ENCODE data around the gene CNTNAP2. TPM values are rescaled to one million over a fixed set of nuclear protein-coding genes. Genes with fewer than 3 reads are reported as not detected.

CNTNAP2 gene
- total and polyA plus RNA-seq, 2 of the 13 experiments (the other 11 are each of a cell fraction or from before 2014, with no cell fraction given): 0.40 to 0.42 TPM

DNA sequence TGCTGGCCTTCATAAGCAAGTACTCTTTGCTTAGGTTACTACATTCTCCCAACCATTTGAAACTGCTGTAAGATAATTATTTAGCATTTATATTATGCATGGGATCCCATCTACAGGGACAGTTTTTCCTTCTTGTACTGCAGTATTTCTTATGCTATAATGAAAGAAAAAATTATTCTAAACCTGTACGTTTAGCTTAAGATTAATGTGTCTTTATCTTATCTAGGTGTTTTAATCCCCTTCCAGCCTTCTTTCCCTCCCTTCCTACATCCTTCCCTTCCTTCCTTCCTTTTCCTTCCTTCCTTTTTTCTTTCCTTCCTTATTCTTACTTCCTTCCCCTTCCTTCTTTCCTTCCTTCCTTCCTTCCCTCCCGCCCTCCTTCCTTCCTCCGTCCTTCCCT, 778.3 kb downstream of the CNTNAP2 start:
- H4K20me1 ChIP-seq (ENCODE audit: insufficient read depth, low read length): no peaks in the 10 kb centered on the region
- DNase-seq (ENCODE audit: low spot score) (no peak), ATAC-seq (no peak), FAIRE-seq (no peak)
- no peak overlapping the region for H3K9ac ChIP-seq (ENCODE audit: insufficient read depth, low read depth, low read length)
- no peaks in the 10 kb centered on the region for H3K4me1 ChIP-seq (ENCODE audit: insufficient read depth, low read length)
- TF ChIP-seq ZNF598 (CRISPR knock-in tag; IDR thresholded peaks at IDR 0.05; ENCODE audit: borderline replicate concordance) (no peak), TCF7L2 (IDR thresholded peaks at IDR 0.05; ENCODE audit: low read depth, low read length) (no peak), MIXL1 (CRISPR knock-in tag; IDR thresholded peaks at IDR 0.05) (no peak), ZNF607 (CRISPR knock-in tag; IDR thresholded peaks at IDR 0.05; ENCODE audit: borderline replicate concordance) (no peak), DZIP1 (CRISPR knock-in tag; IDR thresholded peaks at IDR 0.05) (no peak), SIN3B (IDR thresholded peaks at IDR 0.05; ENCODE audit: low read length) (no peak), ATF7 (IDR thresholded peaks at IDR 0.05) (no peak), ATF7 (CRISPR knock-in tag; IDR thresholded peaks at IDR 0.05) (no peak), SMARCC2 (IDR thresholded peaks at IDR 0.05) (no peak), ZNF260 (CRISPR knock-in tag; IDR thresholded peaks at IDR 0.05; ENCODE audit: borderline replicate concordance, low read depth) (no peak), HOXD1 (CRISPR knock-in tag; IDR thresholded peaks at IDR 0.05) (no peak), ZNF451 (CRISPR knock-in tag; IDR thresholded peaks at IDR 0.05) (no peak), RBM22 (optimal IDR thresholded peaks at IDR 0.05; ENCODE audit: low read length) (no peak), ZNF557 (CRISPR knock-in tag; IDR thresholded peaks at IDR 0.05) (no peak), ZNF280B (CRISPR knock-in tag; IDR thresholded peaks at IDR 0.05; ENCODE audit: borderline replicate concordance) (no peak), MLLT10 (CRISPR knock-in tag; IDR thresholded peaks at IDR 0.05) (no peak), ZBTB7A (CRISPR knock-in tag; IDR thresholded peaks at IDR 0.05) (no peak)
- intact Hi-C loops (cut with micrococcal nuclease; ENCODE audit: unreplicated experiment) (no loop called here), in situ Hi-C loops (cut with HindIII; ENCODE audit: extremely low pct_ligation_motif_present, low pct_unique_long_range_greater_than_20kb) (no loop called here)
- H3K27ac ChIP-seq (ENCODE audit: extremely low read length, insufficient read depth, low read length): no peak overlapping the region
- BruUV-seq (replicated peaks): no TSS peak
- H3K79me2 ChIP-seq (ENCODE audit: insufficient read depth, low read length): no peaks in the 10 kb centered on the region
- no peak overlapping the region for H3K4me2 ChIP-seq (ENCODE audit: low read depth, low read length)
- POLR2A ChIA-PET: no interaction called here
- H2AFZ ChIP-seq (ENCODE audit: low read length): no peak overlapping the region
- no peak overlapping the region for H3K4me3 ChIP-seq (replicated peaks in 1 of 3; ENCODE audit: insufficient read depth in 1 of 3, low read depth in 2 of 3, low read length in 3 of 3)
- H3K36me3 ChIP-seq (replicated peaks in 1 of 2; ENCODE audit: control insufficient read depth in 1 of 2, insufficient read depth in 2 of 2, low read length in 2 of 2): no peaks in the 10 kb centered on the region
- WGBS (ENCODE audit: low lambda C conversion rate): 3% methylated on average over 3 of the region's 3 CpGs
- CTCF ChIA-PET (ENCODE audit: low intra/inter-chr PET ratio, low total read pairs): no interaction called here
- H3K9me3 ChIP-seq (ENCODE audit: low read length): peaks cover 78% of the 10 kb centered on the region
- H3K27me3 ChIP-seq (ENCODE audit: control insufficient read depth in 1 of 2, insufficient read depth in 2 of 2, low read length in 2 of 2): no peaks in the 10 kb centered on the region
